Measurements from ENCODE around the gene RASAL1.

DNA sequence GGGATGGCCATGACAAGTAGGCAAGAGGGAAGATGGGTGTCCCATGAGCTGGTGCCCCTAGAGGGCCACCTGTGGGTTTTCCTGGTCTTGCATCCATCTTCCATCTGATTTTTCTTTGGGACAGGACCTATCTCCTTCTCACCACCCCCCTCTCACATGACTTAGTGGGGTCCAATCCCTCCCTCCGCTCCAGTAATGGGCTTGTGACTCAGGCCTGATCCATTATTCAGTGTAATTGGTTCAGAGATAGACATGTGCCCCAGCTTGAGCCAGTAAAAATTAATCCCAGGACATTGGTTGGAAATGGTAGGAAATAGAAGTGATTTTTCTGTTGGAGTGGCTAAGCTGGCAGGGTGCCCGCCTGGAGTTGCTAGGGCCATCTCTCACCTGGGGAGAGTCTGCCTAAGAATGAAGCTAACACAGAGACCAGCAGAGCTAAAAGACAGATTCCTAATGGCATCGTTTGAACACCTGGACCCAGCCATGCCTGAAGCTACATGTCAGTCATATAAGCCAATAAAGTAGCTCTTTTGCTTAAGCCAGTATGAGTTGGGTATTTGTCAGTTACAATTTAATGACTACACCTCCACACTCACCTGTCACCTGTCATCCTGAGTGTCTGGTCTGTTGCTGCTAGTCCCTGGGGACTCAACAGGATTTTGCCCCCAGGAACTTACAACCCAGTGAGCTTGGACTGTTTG lies 14.7 kb downstream of the RASAL1 start:
- TF ChIP-seq CTCF (IDR thresholded peaks at IDR 0.05) (no peak), EZH2 (IDR thresholded peaks at IDR 0.05; ENCODE audit: borderline replicate concordance, insufficient read depth, low read depth, low read length, poor library complexity, severe bottlenecking) (no peak)
